HG02571 (cell line): ENCODE measurements around the gene ANAPC2.

Source experiments
- ATAC-seq: cut with Tn5 transposase; IDR thresholded peaks from one replicate; pipeline ENCODE4 v1.9.1; 2021; ENCODE audit warnings: mild to moderate bottlenecking, moderate library complexity; ENCODE audit not compliant: unreplicated experiment

The ANAPC2 gene

DNA sequence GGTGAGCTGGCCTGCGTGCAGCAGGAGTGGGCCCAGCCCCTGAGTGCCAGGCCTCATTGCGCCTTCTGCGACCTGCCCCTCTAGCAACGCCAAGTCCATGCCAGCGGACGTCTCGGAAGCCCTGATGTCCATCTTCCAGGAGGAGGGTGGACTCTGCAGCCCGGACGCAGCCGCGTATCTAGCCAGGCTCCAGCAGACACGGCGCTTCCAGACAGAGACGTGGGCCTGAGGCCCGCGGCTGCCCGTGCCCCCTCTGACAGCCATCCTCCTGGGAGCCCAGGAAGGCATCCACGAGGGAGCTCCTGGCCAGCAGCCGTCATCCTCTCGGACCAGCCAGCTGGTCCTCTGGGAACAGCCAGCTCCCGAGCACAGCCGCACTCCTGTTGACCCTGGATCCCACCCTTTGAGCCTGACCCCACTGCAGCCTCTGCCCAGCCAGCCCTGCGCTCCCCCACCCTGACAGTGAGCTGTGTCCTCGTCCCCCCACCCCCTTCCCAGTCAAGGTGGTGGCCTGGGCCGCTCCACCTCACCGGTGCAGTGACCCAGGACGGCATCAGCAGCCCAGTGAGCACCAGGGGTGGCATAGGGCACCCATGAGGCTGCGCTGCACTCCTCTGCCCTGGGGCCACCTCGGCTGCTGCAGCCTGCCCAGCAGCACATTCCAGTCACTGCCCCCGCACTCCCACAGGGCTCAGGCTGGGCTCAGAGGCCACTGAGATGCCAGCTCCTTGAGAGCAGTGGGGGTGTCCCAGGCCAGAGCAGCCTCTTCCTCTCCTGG is 28.0 kb upstream of the ANAPC2 start:
- ATAC-seq, result no peak

DNA sequence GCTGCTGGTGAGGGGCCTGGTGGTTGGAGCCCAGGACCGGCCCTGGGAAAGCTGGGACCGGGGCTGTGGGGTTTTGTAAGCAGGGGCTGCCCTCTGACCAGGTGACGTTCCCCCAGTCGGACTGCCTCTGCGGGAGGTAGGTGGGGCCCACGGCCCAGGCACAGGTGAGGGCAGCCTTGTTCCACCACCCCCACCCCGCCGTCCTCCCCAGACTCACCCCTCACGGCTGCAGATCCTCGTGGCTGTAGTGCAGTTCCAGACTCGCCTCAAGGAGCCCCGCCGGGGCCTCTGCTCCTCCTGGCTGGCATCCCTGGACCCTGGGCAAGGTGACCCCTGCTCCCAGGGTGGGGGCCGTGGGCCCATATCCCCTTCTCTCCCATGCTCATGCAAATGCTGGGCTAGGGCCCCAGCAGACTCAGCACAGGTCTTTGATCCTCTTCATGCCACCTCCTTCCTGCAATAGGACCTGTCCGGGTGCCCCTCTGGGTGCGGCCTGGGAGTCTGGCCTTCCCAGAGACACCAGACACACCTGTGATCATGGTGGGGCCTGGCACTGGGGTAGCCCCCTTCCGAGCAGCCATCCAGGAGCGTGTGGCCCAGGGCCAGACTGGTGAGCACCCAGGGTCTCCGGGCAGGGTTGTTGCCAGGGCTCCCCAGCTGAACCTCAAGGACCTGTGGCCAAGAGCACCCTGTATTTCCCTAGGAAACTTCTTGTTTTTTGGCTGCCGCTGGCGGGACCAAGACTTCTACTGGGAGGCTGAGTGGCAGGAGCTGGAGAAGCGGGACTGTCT is 27.0 kb upstream of the ANAPC2 start:
- ATAC-seq, result no peak

DNA sequence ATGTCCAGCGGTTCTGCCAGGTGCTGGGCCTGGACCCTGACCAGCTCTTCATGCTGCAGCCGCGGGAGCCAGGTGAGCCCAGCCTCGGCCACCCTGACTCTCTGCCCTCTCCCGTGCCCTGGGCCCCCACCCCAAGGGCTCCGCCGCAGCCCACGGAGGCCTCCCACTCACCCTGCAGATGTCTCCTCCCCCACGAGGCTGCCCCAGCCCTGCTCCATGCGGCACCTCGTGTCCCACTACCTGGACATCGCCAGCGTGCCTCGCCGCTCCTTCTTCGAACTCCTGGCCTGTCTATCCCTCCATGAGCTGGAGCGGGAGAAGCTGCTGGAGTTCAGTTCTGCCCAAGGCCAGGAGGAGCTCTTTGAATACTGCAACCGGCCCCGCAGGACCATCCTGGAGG is 26.3 kb upstream of the ANAPC2 start:
- no peak for ATAC-seq

DNA sequence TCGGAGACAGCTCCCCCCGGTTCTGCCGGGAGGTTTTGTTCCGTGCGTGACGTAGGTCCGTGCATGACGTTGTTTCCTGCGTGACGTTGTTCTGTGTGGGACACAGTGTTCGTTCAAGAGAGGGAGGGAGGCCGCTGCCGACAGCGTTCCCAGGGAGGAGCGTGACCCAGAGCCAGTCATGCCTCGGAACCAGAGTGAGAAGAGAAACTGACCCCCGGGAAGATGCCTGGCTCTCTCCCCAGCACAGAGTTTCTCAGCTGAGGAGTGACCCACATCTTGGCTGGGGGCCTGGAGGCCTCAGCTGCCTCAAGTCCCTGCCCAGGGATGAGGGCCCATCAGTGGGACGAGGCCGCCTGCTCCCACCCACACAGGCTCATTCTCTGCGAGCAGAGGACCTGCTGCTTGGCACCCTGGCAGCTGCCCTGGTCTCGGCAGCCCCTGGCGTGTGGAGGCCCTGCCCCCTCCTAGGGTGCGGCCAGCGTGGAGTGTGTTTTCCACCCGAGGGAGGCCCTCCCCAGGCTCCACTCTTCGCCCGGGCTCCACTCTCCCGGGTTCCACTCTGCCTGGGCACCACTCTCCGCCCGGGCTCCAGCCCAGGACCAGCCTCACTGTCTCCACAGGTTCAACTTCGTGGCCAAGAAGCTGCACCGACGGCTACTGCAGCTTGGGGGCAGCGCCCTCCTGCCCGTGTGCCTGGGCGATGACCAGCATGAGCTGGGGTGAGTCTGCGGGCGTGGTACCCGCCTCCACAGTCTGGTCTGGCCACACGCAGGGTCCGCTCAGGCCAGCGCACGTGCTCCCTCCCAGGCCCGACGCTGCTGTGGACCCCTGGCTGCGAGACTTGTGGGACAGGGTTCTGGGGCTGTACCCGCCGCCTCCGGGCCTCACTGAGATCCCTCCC is 25.1 kb upstream of the ANAPC2 start:
- no peak for ATAC-seq

DNA sequence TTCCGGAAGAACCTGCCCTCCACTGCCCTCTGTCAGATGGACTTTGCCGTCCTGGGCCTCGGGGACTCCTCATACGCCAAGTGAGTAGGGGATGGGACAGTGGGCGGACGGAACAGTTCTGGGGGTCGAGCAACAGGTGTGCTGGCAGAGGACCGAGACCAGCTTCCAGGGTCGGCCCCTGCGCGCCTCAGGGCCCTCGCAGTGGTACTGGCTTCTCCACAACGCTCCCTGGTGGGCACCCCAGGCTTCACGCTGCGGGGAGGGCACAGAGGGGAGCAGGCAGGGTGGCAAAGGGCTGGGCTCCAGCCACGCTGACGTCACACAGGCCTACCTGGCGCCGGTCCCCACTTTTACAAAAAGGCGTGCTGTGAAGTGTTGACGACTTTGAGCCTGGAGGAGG is 24.2 kb upstream of the ANAPC2 start:
- no peak for ATAC-seq

DNA sequence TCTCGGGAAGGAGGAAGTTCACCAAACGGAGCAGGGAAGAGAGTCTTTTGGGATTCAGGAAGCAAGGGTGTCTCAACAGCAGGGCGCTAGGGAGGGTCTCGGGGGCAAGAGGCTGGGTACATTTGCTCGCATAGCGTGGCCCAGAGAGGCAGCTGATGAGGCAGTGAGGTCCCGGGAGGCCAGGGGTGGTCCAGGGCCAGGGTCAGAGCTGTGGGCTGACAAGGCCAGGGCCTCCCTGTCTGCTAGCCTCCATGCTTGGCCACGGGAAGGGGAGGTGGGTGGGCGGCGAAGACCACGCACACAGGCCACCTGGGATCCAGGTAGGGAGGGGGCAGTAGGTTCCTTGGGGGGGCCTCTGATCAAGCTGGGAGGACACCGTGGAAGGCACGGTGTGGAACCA is 23.2 kb upstream of the ANAPC2 start:
- ATAC-seq, result no peak

DNA sequence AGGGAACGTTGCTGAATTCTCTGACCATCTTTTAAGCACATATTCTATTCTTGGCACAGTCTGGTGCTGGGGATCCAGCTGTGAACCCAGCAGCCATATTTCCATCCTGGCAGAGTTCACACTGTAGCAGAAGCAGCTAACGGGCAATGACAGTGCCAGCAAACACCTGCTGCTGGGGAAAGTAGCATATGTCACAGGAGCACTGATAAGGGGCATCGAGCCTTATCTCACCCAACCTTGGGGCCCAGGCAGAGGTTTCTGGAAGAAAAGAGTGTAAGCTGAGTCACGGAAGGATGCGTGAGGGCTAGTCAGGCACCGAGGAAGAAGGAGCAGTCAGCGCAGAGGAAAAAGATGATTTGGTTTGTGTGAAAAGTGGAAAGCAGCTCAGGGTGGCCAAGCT is 18.2 kb upstream of the ANAPC2 start:
- ATAC-seq, result no peak

DNA sequence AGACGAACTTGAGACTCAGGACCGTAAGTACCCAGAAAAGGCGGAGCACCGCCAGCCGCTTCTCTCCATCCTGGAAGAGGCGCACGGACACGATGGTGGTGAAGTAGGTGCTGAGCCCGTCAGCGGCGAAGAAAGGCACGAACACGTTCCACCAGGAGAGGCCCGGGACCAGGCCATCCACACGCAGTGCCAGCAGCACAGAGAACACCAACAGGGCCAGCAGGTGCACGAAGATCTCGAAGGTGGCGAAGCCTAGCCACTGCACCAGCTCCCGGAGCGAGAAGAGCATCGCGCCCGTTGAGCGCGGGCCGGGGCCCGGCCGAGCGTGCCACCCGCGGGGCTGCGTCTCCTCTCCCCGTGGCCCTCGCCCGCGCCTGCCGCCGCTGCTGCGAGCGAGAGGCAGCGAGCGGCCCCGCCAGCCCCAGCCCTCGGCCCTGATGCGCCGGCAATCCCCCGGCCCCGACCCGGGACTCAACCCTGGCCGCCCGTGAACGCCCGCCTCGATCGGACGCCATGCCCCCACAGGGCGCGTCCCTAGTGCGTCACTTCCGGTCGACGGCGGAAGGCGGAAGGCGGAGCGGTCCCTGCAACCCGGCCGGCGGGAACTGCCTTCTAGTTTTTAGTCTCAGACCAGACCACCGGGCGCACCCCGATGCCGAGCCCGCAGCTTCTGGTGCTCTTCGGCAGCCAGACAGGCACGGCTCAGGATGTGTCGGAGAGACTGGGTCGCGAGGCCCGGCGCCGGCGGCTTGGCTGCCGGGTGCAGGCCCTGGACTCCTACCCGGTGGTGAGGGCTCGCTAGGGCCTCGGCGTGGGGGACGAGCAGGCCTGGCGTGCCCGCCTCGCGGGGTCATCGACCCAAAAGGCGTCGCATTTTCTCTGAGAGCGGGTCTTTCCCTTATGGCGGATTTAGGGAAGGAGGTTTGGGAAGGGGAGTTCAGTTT is 17.0 kb upstream of the ANAPC2 start, which contains the start of the genes NDOR1 and TMEM203:
NDOR1 (plus strand) TSS at position 575 of the 944 bp plus-strand sequence; CDS start at position 653, 78 bp downstream.
TMEM203 (minus strand) TSS at position 523 of the 944 bp plus-strand sequence; CDS start at position 289, 234 bp downstream.
- ATAC-seq, result peak; percentile 41

DNA sequence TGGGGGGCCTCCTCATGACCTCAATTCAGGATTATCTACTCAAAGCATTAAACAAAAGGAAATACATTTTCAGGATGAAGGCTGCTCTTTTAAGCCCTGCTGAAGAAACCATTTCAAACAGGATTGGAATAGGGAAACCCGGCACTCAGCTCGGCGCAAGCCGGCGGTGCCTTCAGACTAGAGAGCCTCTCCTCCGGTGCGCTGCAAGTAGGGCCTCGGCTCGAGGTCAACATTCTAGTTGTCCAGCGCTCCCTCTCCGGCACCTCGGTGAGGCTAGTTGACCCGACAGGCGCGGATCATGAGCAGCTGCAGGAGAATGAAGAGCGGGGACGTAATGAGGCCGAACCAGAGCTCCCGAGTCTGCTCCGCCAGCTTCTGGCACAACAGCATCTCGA is 16.4 kb upstream of the ANAPC2 start:
- no peak for ATAC-seq

DNA sequence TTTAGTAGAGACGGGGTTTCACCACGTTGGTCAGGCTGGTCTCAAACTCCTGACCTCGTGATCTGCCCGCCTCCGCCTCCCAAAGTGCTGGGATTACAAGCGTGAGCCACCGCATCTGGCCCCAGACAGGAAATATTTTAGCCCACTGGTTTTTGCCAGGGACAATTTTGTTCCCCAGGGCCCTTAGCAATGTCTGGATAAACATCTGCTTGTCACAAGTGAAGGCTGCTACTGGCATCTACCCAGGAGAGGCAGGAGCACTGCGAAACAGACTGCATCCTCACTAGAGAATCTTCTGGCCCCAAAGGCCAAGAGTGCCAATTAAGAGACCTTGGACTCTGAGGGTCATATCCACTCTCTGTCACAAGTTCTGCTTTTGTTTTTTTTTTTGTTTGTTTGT is 14.6 kb upstream of the ANAPC2 start:
- no peak for ATAC-seq

DNA sequence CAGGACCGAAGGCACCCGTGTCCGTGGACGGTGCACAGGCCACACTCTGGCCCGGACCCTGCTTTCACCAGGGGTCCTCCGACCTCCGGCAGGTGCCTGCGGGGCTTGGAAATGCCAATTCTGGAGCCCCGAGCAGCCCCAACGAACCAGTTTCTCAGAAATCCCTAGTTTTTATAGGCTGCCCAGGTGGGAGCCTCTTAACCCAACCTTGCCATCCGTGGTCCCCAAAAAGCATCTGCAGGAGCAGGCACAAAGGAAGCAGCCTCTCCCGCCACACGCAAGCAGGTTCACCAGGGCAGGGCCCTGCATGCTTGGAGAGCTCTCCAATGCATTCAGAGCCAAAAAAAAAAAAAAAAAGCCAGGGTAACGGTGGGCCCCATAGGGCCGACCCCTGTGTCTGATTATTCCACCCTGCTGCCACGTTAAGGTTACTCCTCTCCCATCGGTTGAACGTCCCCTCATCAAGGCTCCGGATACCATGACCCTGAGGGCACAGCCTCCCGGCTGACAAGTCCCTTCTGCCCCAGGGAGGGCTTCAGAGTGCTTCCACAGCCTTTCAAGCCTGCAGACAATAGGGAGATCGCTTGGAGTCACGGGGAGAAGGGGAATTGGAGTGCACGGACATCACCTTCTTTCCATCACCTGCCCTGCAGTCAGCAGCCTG is 13.0 kb upstream of the ANAPC2 start:
- no peak for ATAC-seq

DNA sequence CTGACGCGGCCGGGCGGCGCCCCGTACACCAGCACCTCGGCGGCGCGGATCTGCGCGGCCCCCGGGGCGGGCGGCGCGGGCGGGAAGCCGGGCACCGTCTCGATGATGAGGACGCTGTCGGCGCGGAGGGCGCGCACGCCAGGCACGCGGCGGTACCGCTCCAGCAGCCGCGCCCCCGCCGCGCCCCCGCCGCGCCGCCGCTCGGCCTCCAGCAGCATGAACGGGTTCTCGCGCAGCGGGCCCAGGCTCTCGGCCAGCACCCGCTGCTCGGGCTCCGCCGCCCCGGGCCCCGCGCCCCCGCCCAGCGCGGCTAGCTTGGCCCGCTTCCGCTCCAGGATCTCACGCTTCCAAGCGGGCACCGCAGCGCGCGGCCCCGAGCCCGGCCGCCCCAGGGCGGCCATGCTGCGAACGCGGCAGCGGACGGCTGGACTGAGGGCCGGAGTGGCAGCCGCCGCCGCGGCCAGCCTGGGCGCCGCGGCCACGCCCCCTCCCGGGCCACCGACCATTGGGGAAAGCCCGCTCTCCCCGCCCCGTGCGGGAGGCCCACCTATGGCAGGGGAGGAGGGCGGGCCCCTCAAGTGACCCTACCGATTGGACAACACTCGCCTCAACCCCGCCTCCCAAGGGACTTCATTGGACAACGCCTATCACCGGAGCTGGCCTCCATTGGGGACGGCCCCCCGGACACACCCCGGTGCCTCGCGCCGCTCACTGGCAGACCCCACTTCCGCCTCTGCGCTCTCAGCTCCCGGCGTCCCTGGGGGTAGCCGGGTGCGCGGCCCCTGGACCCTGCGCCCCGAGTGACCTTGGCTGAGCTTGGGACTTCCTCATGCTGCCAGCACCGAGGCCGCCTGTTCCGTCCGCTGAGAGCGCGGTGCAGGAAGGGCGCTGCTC is 12.2 kb upstream of the ANAPC2 start, which contains the start of gene TPRN:
TPRN (minus strand) TSS at position 431 of the 894 bp plus-strand sequence; CDS start at position 401, 30 bp downstream.
- peak; percentile 83 for ATAC-seq

DNA sequence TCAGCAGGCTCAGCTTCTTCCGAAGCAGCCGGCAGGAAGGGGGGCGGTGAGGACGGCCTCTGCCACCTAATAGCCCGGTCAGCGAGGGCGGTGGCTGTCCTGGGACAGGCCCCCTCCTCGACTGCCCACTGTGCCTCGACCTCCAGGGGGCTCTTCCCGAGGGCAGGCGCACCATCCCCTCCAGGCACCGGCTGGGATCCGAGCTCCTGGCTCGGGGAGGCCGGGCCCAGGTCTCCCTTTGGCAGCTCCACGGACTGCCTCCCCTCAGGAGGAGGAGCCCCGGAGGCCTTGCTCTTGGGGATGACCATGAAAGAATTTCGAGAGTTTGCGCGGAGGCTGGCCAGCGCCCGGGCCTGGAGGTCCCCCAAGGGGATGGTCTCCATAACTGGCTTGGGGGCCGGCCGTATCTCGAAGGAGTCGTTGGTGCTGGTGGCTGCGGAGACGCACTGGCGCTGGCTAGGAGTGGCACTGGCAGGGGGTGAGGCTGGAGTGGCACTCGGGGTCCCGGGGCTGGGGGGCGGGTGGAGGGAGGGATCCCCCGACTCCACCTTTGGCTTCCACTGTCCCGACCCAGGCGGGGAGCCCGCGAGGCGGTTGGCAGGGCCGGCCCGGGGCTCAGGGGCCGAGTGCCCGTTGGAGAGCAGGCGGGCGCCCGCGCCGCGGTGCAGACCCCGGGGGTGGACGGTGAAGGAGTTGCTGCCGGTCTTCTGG is 11.2 kb upstream of the ANAPC2 start:
- no peak for ATAC-seq

DNA sequence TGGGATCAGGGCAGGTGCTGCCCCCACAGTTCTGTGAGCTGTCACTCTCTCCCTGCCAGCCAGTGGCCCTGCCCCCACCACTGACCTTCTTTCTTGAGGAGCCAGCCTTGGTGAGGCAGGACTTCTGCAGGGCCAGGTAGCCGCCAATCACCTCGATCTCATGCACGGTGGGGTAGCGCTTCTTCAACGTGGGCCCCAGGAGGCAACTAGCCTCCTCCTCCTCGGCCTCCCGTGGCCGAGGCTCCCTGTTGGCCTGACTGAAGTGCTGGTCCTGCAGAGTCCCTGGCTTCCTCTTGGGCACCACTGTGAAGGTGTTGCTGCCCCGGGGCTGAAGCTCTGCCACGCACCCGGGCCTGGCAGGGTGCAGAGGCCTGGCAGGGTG is 10.5 kb upstream of the ANAPC2 start:
- ATAC-seq, result no peak

DNA sequence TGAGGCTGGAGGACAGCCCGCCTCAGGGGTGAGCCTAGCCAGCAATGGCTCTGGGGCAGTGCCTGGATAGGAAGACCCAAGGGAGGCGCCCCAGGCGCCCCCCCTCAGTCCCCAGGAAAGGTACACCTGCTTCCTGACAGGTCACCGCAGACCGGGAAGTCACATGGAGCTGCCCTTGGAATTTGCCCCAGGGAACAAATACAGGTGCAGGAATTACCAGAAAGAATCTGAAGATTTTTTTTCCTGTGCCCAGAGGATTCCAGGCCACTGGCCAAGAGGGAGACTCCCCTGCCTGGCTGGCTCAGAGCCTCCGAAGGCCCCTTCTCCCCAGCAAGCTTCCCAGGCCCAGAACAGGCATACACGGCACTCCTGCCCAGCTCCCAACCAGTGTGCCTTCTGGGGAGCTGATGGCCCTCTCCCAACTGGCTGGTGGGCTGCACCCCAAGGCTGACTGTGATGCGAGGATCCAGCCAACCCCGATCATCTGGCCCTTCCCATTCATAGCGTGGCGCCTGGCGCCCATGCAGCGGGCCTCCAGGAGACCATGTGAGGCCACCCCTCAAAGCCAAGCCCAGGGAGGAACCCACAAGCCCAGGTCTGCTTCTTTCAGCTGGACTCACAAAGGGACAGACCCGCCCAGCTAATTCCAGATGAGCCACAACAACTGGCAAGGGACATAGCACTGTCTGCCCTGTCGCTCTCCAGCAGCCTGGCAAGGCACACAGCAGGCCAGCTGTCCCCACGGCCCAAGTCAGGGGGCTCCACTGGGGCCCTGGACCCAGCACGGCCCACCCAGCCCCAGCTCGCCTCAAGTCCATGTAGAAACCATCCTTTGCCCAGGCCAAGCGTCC is 9.9 kb upstream of the ANAPC2 start:
- ATAC-seq, result no peak

DNA sequence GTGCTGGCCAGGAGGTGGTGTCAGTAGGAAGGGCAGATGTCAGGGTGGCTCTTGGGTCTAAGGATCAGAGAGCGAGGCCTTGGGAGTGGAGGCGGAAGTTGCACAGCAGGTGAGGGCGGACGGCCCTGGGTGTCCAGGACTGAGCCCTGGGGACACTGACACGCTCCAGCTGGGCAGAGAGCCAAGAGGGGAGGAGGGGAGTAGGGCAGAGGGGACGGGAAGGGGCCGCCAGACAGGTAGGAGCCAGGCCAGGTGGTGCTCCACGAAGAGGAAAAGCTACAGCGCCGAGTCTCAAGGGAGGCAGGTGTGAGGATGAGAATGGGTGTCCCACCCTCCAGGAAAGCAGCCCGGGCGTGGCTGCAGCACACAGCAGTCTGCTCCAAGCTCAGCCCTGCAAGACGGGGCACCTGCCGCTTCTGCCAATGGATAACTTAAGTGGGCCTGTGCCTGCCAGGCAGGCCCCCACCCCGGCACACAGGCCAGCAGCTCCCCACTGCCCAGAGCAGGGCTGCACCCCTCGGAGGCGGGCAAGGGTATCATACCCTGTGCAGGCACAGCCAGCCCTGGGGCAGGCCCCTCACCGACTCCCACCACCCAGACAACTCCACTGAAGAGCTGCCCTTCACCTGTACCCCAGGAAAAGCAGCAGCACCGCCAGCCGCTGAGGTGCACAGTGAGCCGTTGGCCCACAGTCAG is 7.3 kb upstream of the ANAPC2 start:
- ATAC-seq, result no peak
